GM21447 (cell line): Measurements from ENCODE around the gene EEF2K.
"Not testable (repeated sequence)": the region's sequence is repeated elsewhere in the genome, so short reads cannot be mapped to it uniquely, and the experiment has no call there.

Experiments used
- ATAC-seq: cut with Tn5 transposase; IDR thresholded peaks from one replicate; pipeline ENCODE4 v1.9.1; 2021; ENCODE audit not compliant: unreplicated experiment

Gene EEF2K

DNA sequence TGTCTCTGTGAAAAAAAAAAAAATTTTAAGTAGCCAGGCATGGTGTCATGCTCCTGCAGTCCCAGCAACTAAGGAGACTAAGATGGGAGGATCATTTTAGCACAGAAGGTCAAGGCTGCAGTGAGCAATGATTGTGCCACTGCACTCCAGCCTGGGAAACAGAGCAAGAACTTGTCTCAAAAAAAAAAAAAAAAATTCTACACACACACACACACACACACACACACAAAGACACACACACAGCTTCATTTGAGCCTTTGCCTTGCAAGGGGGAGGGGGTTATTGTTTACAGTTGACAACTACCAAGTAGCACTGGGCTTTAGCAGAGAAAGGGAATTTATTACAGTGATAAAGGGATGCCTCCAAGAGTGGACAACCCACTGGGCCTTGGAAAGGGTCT, 86.2 kb downstream of the EEF2K start:
- ATAC-seq = no peak

DNA sequence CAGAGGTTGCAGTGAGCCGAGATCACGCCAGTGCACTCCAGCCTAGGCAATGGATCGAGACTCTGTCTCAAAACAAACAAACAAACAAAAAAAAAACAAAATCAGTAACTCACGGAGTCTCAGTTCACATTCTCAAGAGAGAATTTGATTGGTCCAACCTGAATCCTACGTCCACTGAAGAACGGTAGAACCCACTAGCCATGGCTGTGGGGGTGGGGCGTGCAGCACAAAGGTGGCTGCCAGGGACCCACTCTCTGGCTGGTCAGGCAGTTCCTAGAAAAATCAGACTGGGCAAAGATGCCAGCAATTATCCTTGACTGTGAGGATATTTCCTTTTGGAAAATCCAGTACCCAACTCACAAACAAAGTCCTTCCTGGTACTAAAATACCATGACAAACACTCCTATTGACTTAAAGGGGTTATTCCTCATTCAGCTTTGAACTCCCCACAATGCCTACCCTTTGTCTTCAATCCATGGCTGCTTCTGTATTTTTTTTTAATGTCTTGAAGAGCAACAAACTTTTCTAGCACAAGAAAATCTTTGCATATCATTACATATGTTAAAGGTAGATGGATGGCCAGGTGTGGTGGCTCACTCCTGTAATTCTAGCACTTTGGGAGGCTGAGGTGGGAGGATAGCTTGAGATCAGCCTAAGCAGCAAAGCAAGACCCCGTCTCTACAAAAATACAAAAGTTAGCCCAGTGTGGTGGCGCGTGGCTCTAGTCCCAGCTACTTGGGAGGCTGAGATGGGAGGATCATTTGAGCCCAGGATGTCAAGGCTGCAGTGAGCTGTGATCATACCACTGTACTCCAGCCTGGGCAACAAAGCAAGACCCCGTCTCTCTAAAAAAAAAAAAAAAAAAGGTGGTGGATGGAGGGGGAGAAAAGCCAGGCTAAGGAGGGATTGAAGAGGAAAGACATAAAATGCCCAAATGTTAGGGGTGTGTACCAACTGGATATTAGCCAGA, 87.3 kb downstream of the EEF2K start:
- ATAC-seq = no peak

DNA sequence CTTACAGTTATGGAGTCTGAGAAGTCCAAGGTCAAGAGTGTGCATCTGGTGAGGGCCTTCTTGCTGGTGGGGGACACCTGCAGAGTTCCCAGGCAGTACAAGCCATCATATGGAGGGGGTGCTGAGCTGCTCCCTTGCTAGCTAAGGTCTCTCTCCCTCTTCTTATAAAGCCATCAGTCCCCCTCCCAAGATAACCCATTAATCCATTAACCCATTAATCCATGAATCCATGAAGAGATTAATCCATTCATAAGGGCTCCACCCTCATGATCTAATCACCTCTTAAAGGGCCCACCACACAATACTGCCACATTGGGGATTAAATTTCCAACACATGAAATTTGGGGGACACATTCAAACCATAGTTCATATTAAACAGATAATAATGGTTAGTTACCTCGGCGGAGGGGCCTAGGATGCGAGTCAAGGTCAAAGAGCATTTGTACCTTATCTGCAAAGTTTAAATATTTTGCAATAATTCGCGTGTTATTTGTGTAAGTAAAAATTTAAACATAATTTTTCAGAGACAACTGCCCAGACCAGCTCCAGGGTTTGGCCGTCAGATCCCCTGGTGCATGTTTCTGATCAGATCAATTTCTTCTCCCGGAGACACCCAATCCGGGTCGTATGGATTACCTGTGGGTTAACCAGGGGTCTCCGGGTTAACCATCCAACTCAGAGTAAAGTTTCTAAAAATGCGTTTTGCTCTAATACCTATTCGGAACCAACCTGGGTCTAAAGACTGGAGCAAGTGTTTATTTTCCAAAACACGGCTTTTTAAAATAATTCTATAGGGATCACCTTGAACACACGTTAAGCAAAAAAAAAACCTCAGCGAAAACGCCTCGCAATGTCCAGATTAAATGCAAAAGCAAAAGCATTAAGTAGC, 90.4 kb downstream of the EEF2K start:
- ATAC-seq = no peak

DNA sequence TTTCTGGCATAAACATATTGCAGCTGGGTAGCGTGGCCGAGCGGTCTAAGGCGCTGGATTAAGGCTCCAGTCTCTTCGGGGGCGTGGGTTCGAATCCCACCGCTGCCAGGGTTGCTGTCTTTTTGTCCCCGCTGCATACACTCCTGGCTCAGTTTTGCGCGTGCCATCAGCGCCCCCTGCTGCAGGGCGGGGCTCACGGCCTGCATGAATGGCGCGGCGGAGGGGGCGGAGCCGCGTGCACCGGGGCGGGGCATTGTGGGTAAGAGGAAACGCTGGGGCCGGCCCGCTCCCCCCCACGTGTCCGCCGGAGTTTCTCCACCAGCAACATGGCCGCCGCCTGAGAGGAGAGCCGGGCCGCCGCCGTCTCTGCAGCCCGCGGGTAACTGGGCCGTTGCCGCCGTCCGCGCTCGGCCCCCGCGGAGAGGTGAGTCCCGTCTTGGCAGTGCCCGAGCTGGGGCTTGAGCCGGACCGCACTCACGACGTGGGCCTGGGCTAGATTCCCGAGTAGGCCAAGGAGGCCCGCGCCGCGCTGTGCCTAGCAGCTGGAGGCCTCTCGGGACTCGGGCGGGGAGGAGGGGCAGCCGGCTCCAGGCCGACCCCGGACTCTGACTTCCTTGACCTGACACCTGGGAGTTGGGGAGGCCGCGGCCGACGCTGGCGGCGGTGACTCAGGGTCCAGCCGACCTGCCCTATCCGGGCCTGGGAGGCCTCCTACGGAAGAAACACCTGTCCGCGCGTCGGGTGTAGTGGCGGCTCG, 91.2 kb downstream of the EEF2K start, which contains the start of gene POLR3E:
Gene POLR3E (plus strand): TSS at position 296 of the 757 bp plus-strand sequence. CDS start 5,560 bp downstream, outside the sequence.
- peak; percentile 82 for ATAC-seq

DNA sequence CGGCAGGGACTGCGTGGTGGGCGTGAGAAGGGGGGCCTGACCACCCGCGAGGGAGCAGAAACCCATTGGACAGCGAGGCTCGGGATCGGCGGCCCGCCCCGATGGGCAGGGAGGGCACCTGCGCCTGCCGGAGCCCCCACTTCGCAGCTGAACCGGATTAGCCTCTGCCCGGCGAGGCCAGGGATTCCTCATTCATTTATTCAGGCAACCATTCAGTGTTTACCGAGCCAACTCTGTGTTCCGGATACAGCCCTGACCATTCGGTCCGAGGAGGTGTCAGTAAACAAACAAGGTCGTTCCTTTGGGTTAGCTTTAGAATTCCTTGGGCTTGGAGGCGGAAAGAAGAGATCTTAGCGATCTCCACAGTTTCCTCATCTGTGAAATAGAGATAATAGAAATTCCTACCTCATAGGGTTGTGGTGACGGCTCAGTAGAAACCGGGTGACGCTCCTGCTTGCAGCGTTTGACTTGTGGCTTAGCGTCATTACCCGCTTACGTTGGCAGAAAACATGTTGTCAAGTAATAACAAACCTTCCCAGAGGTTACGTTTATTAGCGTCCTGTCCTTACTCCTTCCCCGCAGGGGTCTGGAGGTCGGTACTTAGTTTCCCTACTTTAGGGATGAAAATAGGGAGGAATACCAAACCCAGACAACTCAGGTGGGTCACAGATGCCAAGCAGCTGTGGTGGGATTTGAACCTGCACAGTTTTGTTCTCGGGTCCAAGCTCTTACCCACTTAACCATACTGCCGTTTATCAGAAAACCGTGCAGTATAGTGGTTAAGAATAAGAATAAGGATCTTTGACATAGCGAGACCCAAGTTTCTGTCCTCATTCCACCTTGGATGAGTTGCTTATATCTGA, 92.0 kb downstream of the EEF2K start:
- peak; percentile 40 for ATAC-seq

DNA sequence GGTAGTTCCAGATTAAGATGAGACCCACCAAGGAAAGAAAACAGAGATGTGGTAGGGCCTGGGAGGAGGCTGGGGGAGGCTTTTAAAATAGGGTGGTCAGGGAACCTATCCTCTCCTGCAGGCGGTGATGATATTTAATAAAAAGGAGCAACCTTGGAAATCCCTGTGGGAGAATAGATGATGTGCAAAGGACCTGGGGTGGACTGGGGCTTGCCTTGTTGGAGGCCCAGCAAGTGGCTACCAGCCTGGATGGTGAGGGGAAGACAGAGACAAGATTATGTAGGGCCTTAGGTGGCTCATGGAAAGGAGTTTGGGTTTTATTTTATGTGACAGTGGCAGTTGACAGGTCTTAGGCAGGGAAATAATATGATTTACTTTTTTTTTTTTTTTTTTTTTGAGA, 93.0 kb downstream of the EEF2K start:
- no peak for ATAC-seq

DNA sequence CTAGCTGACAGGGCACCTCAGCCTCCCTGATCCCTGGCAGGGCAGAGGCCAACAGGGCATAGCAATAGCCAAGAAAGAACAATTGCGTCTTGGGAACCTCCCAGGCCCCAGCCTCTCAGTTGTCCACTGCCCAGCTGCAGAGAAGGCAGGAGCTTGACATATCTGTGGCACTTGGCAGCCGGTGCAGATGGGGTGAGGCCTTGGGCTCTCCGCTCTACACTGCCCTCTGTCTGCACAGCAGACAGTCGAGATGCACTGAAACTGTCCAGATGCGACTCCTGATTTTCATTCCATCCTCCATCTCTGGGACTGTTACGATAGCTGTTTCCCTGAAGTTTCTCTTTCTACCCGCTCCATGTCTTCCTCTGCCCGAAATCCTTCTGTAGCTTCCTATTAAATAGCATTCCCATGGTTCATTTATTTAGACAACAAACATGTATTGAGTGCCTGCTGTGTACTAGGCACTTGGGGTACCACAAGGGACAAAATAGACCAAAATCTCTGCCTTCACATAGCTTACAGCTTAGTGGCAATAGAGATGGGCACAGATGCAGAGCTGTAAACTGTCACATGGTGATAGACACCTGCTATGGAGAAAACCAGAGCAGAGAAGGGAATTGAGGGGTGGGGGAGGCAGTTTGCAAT, 94.5 kb downstream of the EEF2K start:
- no peak for ATAC-seq

DNA sequence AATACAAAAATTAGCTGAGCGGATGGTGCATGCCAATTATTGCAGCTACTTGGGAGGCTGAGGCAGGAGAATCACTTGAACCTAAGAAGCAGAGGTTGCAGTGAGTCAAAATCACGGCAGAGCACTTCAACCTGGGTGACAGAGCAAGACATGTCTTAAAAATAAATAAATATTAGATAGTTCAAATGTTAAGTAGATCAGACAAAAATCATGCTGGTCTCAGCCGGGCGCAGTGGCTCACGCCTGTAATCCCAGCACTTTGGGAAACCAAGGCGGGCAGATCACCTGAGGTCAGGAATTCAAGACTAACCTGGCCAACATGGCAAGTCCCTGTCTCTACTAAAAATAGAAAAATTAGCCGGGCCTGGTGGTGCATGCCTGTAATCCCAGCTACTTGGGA, 95.3 kb downstream of the EEF2K start:
- ATAC-seq = not testable (repeated sequence)

DNA sequence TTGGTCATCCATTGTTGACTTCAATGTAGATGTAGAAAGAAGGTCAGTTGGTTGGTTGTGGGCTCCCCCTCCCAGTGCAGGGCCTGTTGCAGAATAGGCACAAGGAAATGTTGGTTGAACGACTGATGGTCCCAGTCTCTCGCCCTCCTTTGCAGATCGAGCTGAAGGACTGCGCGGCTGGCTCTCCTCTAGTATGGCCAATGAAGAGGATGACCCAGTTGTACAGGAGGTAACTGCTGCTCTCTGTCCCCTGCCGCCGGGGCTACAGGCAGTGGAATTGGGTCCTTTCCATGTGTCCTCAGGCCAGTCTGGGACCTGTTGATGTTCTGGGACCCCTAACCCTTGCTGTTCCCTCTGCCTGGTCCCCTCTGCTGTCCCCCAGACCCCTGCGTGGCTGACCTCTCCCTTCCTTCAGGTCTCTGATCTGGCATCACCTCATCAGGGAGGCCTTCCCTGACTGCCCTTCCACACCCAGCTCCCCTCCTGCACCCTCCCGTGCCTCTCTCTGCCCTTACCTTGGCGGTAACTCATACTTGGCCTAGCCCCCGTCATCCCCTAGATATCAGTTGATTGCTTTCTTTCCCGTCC, 96.8 kb downstream of the EEF2K start:
- no peak for ATAC-seq

DNA sequence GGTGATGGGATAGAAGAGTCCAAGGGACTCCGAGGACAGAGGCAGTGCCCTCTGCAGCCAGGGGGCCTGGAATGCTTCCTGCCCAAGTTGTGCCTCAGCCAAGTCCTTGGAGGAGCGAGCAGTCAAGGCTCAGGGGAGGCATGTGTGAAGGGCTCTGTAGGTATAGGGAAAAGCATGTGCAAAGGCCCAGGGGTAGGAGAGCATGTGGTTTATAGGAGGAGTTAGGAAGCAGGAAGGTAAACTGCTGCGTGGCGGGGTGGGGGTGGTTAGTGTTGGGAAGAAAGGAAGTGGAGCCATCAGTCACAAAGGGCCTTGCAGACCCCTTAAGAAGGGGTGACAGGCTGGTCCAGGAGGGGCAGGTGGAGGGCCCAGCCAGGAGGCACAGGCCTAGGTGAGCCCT, 98.3 kb downstream of the EEF2K start:
- ATAC-seq = no peak

DNA sequence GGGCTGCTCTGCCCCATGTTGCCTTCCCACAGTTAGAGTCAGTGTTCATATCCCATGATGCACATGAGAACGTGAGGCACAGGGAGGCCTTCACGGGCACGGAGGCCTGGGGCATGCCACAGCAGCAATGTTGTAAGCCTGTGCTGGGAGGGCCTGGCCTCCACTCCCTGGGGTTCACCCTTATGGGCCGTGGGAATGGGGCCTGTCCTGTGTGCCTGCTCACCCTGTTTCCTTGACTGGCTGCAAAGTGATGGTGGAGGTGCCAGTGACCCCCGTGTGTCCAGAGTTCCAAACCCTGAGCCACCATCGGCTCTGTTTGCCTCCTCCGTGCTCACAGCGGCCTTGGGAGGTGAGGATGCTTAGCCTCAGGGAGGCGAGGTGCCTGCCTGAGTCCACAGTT, 100.7 kb downstream of the EEF2K start:
- ATAC-seq = no peak

DNA sequence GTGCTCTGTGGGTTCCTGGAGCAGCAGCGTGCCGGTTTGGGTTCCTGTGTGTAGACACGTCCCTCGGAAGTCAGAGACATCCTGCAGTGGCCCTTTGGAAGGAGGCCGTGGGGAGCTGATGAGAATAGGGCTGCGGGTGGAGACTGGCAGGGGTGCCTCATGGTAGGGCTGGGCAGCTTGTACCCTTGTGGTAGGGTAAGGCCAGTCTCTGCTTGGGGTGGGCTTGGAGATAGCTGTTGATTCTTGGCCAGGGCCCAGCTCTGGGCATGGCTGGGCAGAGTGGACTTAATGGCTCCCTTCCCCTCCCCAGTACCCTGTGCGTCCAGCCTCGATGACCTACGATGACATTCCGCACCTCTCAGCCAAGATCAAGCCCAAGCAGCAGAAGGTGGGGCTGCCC, 101.8 kb downstream of the EEF2K start:
- no peak for ATAC-seq

DNA sequence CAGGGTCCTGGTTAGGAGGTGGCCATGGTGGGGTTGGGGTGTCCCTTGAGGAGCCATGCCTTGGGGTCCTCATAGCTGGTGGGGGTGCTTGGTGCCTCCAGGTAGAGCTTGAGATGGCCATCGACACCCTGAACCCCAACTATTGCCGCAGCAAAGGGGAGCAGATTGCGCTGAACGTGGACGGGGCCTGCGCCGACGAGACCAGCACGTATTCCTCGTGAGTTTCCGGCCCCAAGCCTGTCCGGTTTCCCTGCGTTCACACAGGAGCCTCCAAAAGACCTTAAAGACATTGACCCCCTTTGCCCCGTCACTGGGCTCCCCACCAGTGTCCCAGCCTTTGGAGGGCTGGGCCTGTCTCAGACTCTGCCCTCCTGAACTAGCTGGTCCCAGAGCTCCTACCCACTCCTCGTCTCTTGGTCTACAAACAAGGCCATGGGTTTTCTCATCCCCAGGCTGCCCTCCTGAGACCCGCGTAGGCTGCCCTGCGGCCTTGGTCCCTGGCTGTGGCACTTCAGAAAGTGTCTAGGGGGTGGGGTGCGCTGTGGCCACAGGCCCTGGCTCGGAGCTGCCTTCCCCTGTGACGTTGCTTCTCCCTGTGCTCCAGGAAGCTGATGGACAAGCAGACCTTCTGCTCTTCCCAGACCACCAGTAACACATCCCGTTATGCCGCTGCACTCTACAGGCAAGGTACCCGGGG, 102.9 kb downstream of the EEF2K start:
- ATAC-seq = no peak

DNA sequence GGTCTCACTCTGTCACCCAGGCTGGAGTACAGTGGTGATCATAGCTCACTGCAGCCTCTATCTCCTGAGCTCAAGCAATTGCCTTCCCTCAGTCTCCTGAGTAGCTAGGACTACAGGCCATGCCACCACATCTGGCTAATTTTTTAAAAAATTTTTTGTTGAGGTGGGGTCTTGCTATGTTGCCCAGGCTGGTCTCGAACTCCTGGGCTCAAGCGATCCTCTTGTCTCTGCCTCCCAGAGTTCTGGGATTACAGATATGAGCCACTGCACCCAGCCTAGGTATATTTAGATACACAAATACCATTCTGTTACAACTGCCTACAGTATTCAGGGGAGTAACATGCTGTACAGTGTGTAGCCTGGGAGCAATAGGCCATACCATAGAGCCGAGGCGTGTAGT, 105.4 kb downstream of the EEF2K start:
- no peak for ATAC-seq

DNA sequence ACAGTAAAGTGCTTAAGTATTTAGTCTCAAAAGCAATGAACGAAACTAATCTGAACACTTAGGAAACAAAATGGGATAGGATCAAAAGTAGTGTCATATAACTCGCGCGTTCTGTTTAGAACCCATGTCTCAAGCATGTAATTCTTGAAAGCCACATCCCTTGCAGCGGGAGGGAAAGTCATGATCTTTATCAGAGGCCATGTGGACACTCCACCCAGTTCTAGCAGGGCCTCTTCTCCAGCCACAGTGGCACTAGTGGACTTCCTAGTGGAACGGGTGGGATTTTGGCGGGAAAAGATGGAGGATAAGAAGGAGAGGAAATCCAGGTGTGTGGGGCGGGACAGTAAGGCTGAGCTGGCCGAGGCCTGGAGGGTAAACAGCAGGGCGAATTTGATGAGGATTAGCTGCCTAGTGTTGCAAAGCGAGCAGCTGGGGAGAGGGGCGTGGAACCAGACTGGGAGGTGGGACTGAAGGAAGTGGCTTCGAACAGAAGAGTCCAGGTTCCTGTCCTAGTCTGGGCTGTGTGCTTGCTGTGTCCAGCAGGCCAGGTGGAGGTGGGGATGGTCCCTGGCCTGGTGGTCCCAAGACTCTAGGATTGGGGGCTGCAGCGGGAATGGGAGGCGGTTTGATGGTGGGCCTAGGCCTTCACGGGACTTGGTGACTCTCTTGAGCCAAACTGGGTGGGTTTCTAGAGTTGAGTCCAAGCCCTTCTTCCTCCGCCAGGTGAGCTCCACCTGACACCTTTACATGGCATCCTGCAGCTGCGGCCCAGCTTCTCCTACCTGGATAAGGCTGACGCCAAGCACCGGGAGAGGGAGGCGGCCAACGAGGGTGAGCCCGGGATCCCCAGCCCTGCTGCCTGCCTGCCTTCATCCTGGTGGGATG, 107.1 kb downstream of the EEF2K start:
- ATAC-seq = no peak

DNA sequence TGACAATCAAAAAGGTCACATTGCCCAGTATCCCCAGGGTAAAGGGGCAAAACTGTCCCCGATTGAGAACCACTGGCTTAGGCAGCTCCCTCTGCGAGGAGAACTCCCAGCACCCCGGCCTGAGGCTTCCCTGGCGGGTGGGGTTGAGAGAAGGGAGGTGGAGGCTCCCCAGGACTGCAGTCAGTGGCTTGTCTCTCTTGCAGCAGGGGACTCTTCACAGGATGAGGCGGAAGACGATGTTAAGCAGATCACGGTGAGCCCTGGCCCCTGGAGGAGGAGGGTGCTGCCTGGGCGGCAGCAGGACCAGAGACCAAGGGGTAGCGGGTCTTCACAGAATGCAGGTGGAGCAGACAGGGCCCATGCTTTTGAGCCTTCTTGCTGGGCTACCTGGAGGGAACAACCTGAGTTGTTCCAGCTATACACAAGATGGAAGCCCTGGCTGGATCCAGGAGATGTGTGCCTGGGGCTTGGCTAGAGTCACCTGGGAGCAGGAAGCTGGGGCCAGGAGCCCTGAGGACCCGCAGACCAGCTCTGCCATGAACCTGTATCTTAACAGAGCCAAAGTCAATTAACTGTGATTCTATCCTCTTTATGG, 107.9 kb downstream of the EEF2K start:
- ATAC-seq = no peak
